PFSK-1 (cell line): ENCODE measurements around the gene ANKIB1.

Source experiments
- FOXP2 ChIP-seq: optimal IDR thresholded peaks from 2 replicates; pipeline ENCODE3; 2011; ENCODE audit warnings: borderline replicate concordance, control low read depth, inconsistent platforms; ENCODE audit not compliant: insufficient read depth; ENCODE audit errors: extremely low read length, extremely low read depth
- POLR2AphosphoS5 ChIP-seq: IDR thresholded peaks from 2 replicates; pipeline ENCODE4 v1.6.1; 2012; ENCODE audit warnings: low read depth, mild to moderate bottlenecking, control low read depth, low read length, moderate library complexity
- REST ChIP-seq, 2 experiments: IDR thresholded peaks; 2 replicates each; pipeline versions ENCODE4 v1.6.1 to v1.8.0; 2011 to 2012; ENCODE audit warnings: low read depth in 2 of 2, low read length in 2 of 2, control low read depth in 1 of 2, inconsistent platforms in 1 of 2, mild to moderate bottlenecking in 1 of 2, moderate library complexity in 1 of 2; ENCODE audit not compliant: insufficient read depth in 1 of 2
- SIN3A ChIP-seq: IDR thresholded peaks from 2 replicates; pipeline ENCODE4 v1.6.1; 2012; ENCODE audit warnings: mild to moderate bottlenecking, low read length, moderate library complexity, borderline replicate concordance; ENCODE audit not compliant: insufficient read depth
- TAF1 ChIP-seq: IDR thresholded peaks from 2 replicates; pipeline ENCODE4 v1.6.1; 2012; ENCODE audit warnings: low read length, control low read depth, borderline replicate concordance; ENCODE audit not compliant: insufficient read depth

ANKIB1 gene

GRCh38 chr7:92253251-92253650 lies 7.5 kb downstream of the ANKIB1 start:
- no peak for TF ChIP-seq SIN3A
- no peak for TF ChIP-seq POLR2AphosphoS5
- no peak for TF ChIP-seq FOXP2
- no peak for TF ChIP-seq TAF1
- no peak for TF ChIP-seq REST (IDR thresholded peaks at IDR 0.05; ENCODE audit: insufficient read depth in 1 of 2, low read depth in 2 of 2, low read length in 2 of 2)

- TF ChIP-seq SIN3A (no peak), FOXP2 (no peak), TAF1 (no peak), REST (IDR thresholded peaks at IDR 0.05; ENCODE audit: insufficient read depth in 1 of 2, low read depth in 2 of 2, low read length in 2 of 2) (no peak), POLR2AphosphoS5 (no peak)
Measured at GRCh38 chr7:92255308-92255707, 9.5 kb downstream of the ANKIB1 start.

GRCh38 chr7:92259062-92259461 lies 13.3 kb downstream of the ANKIB1 start:
- TF ChIP-seq TAF1: no peak
- TF ChIP-seq FOXP2: no peak
- TF ChIP-seq REST (IDR thresholded peaks at IDR 0.05; ENCODE audit: insufficient read depth in 1 of 2, low read depth in 2 of 2, low read length in 2 of 2): no peak
- TF ChIP-seq POLR2AphosphoS5: no peak
- no peak for TF ChIP-seq SIN3A

GRCh38 chr7:92259610-92260247 lies 14.0 kb downstream of the ANKIB1 start:
- TF ChIP-seq POLR2AphosphoS5: no peak
- TF ChIP-seq TAF1: no peak
- no peak for TF ChIP-seq REST (IDR thresholded peaks at IDR 0.05; ENCODE audit: insufficient read depth in 1 of 2, low read depth in 2 of 2, low read length in 2 of 2)
- TF ChIP-seq FOXP2: no peak
- no peak for TF ChIP-seq SIN3A

- TF ChIP-seq REST (IDR thresholded peaks at IDR 0.05; ENCODE audit: insufficient read depth in 1 of 2, low read depth in 2 of 2, low read length in 2 of 2) (no peak), TAF1 (no peak), POLR2AphosphoS5 (no peak)
Measured at GRCh38 chr7:92260248-92260781, 14.5 kb downstream of the ANKIB1 start.
